HepG2 (cell line): ENCODE data around the gene SLAMF9. TPM values are rescaled to one million over a fixed set of nuclear protein-coding genes. Genes with fewer than 3 reads are reported as not detected.

Experiments used
- ARID3A ChIP-seq: IDR thresholded peaks from 2 replicates; pipeline ENCODE4 v1.6.1; 2012; ENCODE audit warnings: low read depth, low read length, improper control_type of control experiment
- CENPX ChIP-seq: sonication (generic); formaldehyde crosslinking; IDR thresholded peaks from 2 replicates; pipeline ENCODE4 v1.9.0; 2021; ENCODE audit warnings: mild to moderate bottlenecking, missing genetic modification reagents, moderate library complexity
- ERF ChIP-seq: IDR thresholded peaks from 2 replicates; pipeline ENCODE4 v1.6.1; 2018; ENCODE audit warnings: missing biosample characterization, missing genetic modification reagents
- FOXO4 ChIP-seq: sonication (generic); formaldehyde crosslinking; conservative IDR thresholded peaks from 2 replicates; pipeline ENCODE4 v1.8.1; 2023; ENCODE audit warnings: missing genetic modification reagents
- HHEX ChIP-seq: IDR thresholded peaks from 2 replicates; pipeline ENCODE4 v1.6.1; 2016; ENCODE audit warnings: control low read depth
- HOXA7 ChIP-seq: sonication (generic); formaldehyde crosslinking; IDR thresholded peaks from 2 replicates; pipeline ENCODE4 v1.8.1; 2022; ENCODE audit warnings: mild to moderate bottlenecking, missing genetic modification reagents, moderate library complexity
- LRRFIP1 ChIP-seq: sonication (generic); formaldehyde crosslinking; conservative IDR thresholded peaks from 2 replicates; pipeline ENCODE4 v1.4.0; 2020; ENCODE audit warnings: missing genetic modification reagents
- MATR3 ChIP-seq: sonication (generic); formaldehyde crosslinking; IDR thresholded peaks from 2 replicates; pipeline ENCODE4 v1.4.0; 2020; ENCODE audit warnings: missing genetic modification reagents
- MLX ChIP-seq: IDR thresholded peaks from 2 replicates; pipeline ENCODE4 v1.6.1; 2016
- RBFOX2 ChIP-seq: fragments of 200-400 bp; formaldehyde crosslinking; IDR thresholded peaks from 2 replicates; pipeline ENCODE4 v1.6.1; 2017; ENCODE audit warnings: low read depth, mild to moderate bottlenecking, low read length
- RFXAP ChIP-seq: sonication (generic); formaldehyde crosslinking; IDR thresholded peaks from 2 replicates; pipeline ENCODE4 v1.4.0; 2020; ENCODE audit warnings: missing genetic modification reagents, borderline replicate concordance
- TBX3 ChIP-seq: fragments of 450-650 bp; IDR thresholded peaks from 2 replicates; pipeline ENCODE4 v1.6.1; 2017; ENCODE audit warnings: antibody characterized with exemption, mild to moderate bottlenecking, inconsistent platforms, borderline replicate concordance
- TRIM24 ChIP-seq: sonication (generic); formaldehyde crosslinking; IDR thresholded peaks from 2 replicates; pipeline ENCODE4 v1.8.0; 2022; ENCODE audit warnings: mild to moderate bottlenecking, missing genetic modification reagents
- WIZ ChIP-seq: sonication (generic); formaldehyde crosslinking; IDR thresholded peaks from 2 replicates; pipeline ENCODE4 v1.5.1; 2020; ENCODE audit warnings: mild to moderate bottlenecking, missing genetic modification reagents
- ZMYM4 ChIP-seq: sonication (generic); formaldehyde crosslinking; IDR thresholded peaks from 2 replicates; pipeline ENCODE4 v1.8.1; 2023; ENCODE audit warnings: mild to moderate bottlenecking, missing genetic modification reagents
- ZNF205 ChIP-seq: IDR thresholded peaks from 2 replicates; pipeline ENCODE4 v1.6.1; 2018; ENCODE audit warnings: missing biosample characterization, missing genetic modification reagents
- ZNF251 ChIP-seq: sonication (generic); formaldehyde crosslinking; IDR thresholded peaks from 2 replicates; pipeline ENCODE4 v1.9.0; 2021; ENCODE audit warnings: mild to moderate bottlenecking, missing genetic modification reagents
- ZNF607 ChIP-seq: sonication (generic); formaldehyde crosslinking; IDR thresholded peaks from 2 replicates; pipeline ENCODE4 v1.5.1; 2020; ENCODE audit warnings: missing genetic modification reagents, mild to moderate bottlenecking, borderline replicate concordance
- ZNF652 ChIP-seq: IDR thresholded peaks from 2 replicates; pipeline ENCODE4 v1.6.1; 2016; ENCODE audit warnings: low read depth, borderline replicate concordance
- ZNF678 ChIP-seq: sonication (generic); formaldehyde crosslinking; IDR thresholded peaks from 2 replicates; pipeline ENCODE4 v1.4.0; 2020; ENCODE audit warnings: mild to moderate bottlenecking, missing genetic modification reagents
- ZNF710 ChIP-seq: sonication (generic); formaldehyde crosslinking; IDR thresholded peaks from 2 replicates; pipeline ENCODE4 v1.5.0; 2020; ENCODE audit warnings: mild to moderate bottlenecking, missing genetic modification reagents, borderline replicate concordance
- ZNF761 ChIP-seq: sonication (generic); formaldehyde crosslinking; conservative IDR thresholded peaks from 2 replicates; pipeline ENCODE4 v1.4.0; 2020; ENCODE audit warnings: mild to moderate bottlenecking, missing genetic modification reagents
- ZNF792 ChIP-seq: IDR thresholded peaks from 2 replicates; pipeline ENCODE4 v1.6.1; 2016
- ZNF816 ChIP-seq: sonication (generic); formaldehyde crosslinking; IDR thresholded peaks from 2 replicates; pipeline ENCODE4 v1.8.0; 2022; ENCODE audit warnings: missing genetic modification reagents, mild to moderate bottlenecking, borderline replicate concordance
- polyA plus RNA-seq, 8 experiments: library from polyadenylated mRNA; depleted of rRNA in 3 of 8; stranded (reverse) in 7 of 8; unstranded in 1 of 8; fragments of >200 nt; fragmentation: Illumina TruSeq in 4 of 8; extraction: Trizol in 4 of 8; gene quantifications; 2 replicates each; pipeline versions ENCODE4 v1.2.1 to v1.2.3, GENCODE V29; 2011 to 2016; ENCODE audit warnings: low read depth in 4 of 8, missing spikeins in 1 of 8, mixed read lengths in 1 of 8; ENCODE audit not compliant: insufficient read depth in 1 of 8
- total RNA-seq, 5 experiments: library from RNA; depleted of rRNA; stranded (reverse); fragments of >200 nt; fragmentation: Illumina TruSeq; extraction: Trizol; gene quantifications; 2 replicates each; pipeline ENCODE4 v1.2.3, GENCODE V29; 2016; ENCODE audit warnings: low read depth in 1 of 5

Gene SLAMF9
- total and polyA plus RNA-seq, 2 of the 13 experiments (the other 11 are each of a cell fraction or from before 2014, with no cell fraction given), result 0.82 TPM; not detected in 1

GRCh38 chr1:159970932-159971342 is 16.9 kb upstream of the SLAMF9 start (continued):
- no peak for TF ChIP-seq HOXA7 (CRISPR knock-in tag)
- TF ChIP-seq TRIM24 (CRISPR knock-in tag), result 0 out of 2 replicates have a peak, but pooled peaks have one; percentile 14
- TF ChIP-seq ZNF792, result 0 out of 2 replicates have a peak, but pooled peaks have one; percentile 29
- TF ChIP-seq ZNF205 (CRISPR knock-in tag), result peak; percentile 54; the same call in 1 of the 2 replicates
- TF ChIP-seq LRRFIP1 (CRISPR knock-in tag), result no peak
- peak; percentile 74; the same call in 1 of the 2 replicates for TF ChIP-seq ERF
- TF ChIP-seq MATR3, result no peak
- TF ChIP-seq CENPX (CRISPR knock-in tag), result no peak
- no peak for TF ChIP-seq FOXO4 (CRISPR knock-in tag)
- TF ChIP-seq MLX (CRISPR knock-in tag), result peak; percentile 99
- TF ChIP-seq RFXAP (CRISPR knock-in tag), result peak; percentile 68; the same call in 1 of the 2 replicates
- TF ChIP-seq TBX3, result peak; percentile 91; the same call in 1 of the 2 replicates
- TF ChIP-seq ZNF710, result no peak
- no peak for TF ChIP-seq ZNF251
- peak; percentile 45; the same call in 1 of the 2 replicates for TF ChIP-seq ZNF607 (CRISPR knock-in tag)
- no peak for TF ChIP-seq ZNF652 (CRISPR knock-in tag)
- TF ChIP-seq ZMYM4 (CRISPR knock-in tag), result peak; percentile 56; the same call in 1 of the 2 replicates
- peak; percentile 91 for TF ChIP-seq ARID3A
- TF ChIP-seq RBFOX2, result no peak
- no peak for TF ChIP-seq ZNF816 (CRISPR knock-in tag)
- TF ChIP-seq ZNF761 (CRISPR knock-in tag), result 0 out of 2 replicates have a peak, but pooled peaks have one; percentile 50
- no peak for TF ChIP-seq WIZ (CRISPR knock-in tag)
- TF ChIP-seq ZNF678, result no peak
- TF ChIP-seq HHEX (CRISPR knock-in tag), result no peak
